GM12892 (cell line): ENCODE data around the gene TBC1D5.

Experiments
- POLR2A ChIP-seq: IDR thresholded peaks from 2 replicates; pipeline ENCODE4 v1.6.1; 2011; ENCODE audit warnings: low read depth, low read length, control low read depth
- TAF1 ChIP-seq: IDR thresholded peaks from 2 replicates; pipeline ENCODE4 v1.6.1; 2011; ENCODE audit warnings: low read depth, mild to moderate bottlenecking, control low read depth, low read length, borderline replicate concordance

- TF ChIP-seq POLR2A: no peak
- TF ChIP-seq TAF1: no peak
Observed at GRCh38 chr3:17232442-17232841, 510.0 kb downstream of the TBC1D5 start.
